K562 (cell line): Measurements from ENCODE around the gene KRTAP10-11.

Experiments
- DDX20 ChIP-seq: fragments of 450-650 bp; IDR thresholded peaks from 2 replicates; pipeline ENCODE4 v1.6.1; 2016; ENCODE audit warnings: missing genetic modification characterization, low read depth, mild to moderate bottlenecking, missing compliant biosample characterization, moderate library complexity
- NCOA6 ChIP-seq: fragments of 450-650 bp; IDR thresholded peaks from 2 replicates; pipeline ENCODE4 v1.6.1; 2017; ENCODE audit warnings: mild to moderate bottlenecking
- REST ChIP-seq, 2 experiments: fragments of 450-650 bp; formaldehyde crosslinking in 1 of 2; IDR thresholded peaks; 2 replicates each; pipeline versions ENCODE4 v1.4.0 to v1.6.1; 2014 to 2020; ENCODE audit warnings: mild to moderate bottlenecking in 2 of 2, borderline replicate concordance in 1 of 2, low read depth in 1 of 2
- SAFB2 ChIP-seq: fragments of 200-400 bp; formaldehyde crosslinking; IDR thresholded peaks from 2 replicates; pipeline ENCODE4 v1.6.1; 2018; ENCODE audit warnings: borderline replicate concordance, low read length, low read depth, moderate library complexity; ENCODE audit not compliant: severe bottlenecking
- SIN3A ChIP-seq, 2 experiments: fragments of 150-350 bp in 1 of 2; IDR thresholded peaks; 2 replicates each; pipeline ENCODE4 v1.6.1; 2011 to 2016; ENCODE audit warnings: borderline replicate concordance in 2 of 2, low read depth in 2 of 2, low read length in 2 of 2, mild to moderate bottlenecking in 2 of 2, moderate library complexity in 2 of 2; ENCODE audit not compliant: control insufficient read depth in 1 of 2
- TAF1 ChIP-seq: IDR thresholded peaks from 2 replicates; pipeline ENCODE4 v1.6.1; 2011; ENCODE audit warnings: mild to moderate bottlenecking, low read length, moderate library complexity; ENCODE audit not compliant: insufficient read depth, control insufficient read depth, severe bottlenecking; ENCODE audit errors: extremely low read depth
- TAF7 ChIP-seq: fragments of 450-650 bp; IDR thresholded peaks from 2 replicates; pipeline ENCODE4 v1.6.1; 2016; ENCODE audit warnings: missing genetic modification characterization, missing compliant biosample characterization
- ZNF3 ChIP-seq: fragments of 250-450 bp; sonication (Bioruptor Pico); IDR thresholded peaks from 2 replicates; pipeline ENCODE4 v1.5.0; 2021; ENCODE audit warnings: mild to moderate bottlenecking, moderate library complexity

- TF ChIP-seq ZNF3 (CRISPR knock-in tag) (no peak), TAF7 (no peak), SAFB2 (no peak), REST (IDR thresholded peaks at IDR 0.05; ENCODE audit: borderline replicate concordance) (no peak), REST (CRISPR knock-in tag; IDR thresholded peaks at IDR 0.05; ENCODE audit: low read depth) (no peak), NCOA6 (no peak), TAF1 (no peak), SIN3A (IDR thresholded peaks at IDR 0.05; ENCODE audit: borderline replicate concordance in 2 of 2, control insufficient read depth in 1 of 2, low read depth in 2 of 2, low read length in 2 of 2) (no peak), DDX20 (tag) (no peak)
Observed at GRCh38 chr21:44653123-44653522, 6.9 kb downstream of the KRTAP10-11 start.
